Ectodermal cell (in vitro differentiated cells): Measurements from ENCODE around the gene NF2. TPM values are rescaled to one million over a fixed set of nuclear protein-coding genes. Genes with fewer than 3 reads are reported as not detected.
"Not testable (repeated sequence)": the region's sequence is repeated elsewhere in the genome, so short reads cannot be mapped to it uniquely, and the experiment has no call there.

Experiments used
- H3K27ac ChIP-seq: 2 replicates; pipeline ENCODE4 v1.7.0; 2013; ENCODE audit warnings: mild to moderate bottlenecking, low read depth, low read length; ENCODE audit not compliant: insufficient read depth, poor library complexity, severe bottlenecking
- H3K27me3 ChIP-seq: 2 replicates; pipeline ENCODE4 v1.7.0; 2013; ENCODE audit warnings: mild to moderate bottlenecking, low read length; ENCODE audit not compliant: insufficient read depth, control insufficient read depth, poor library complexity, severe bottlenecking
- H3K36me3 ChIP-seq: one replicate; pipeline ENCODE4 v1.7.0; 2013; ENCODE audit warnings: low read length; ENCODE audit not compliant: control insufficient read depth, insufficient read depth
- H3K4me1 ChIP-seq: one replicate; pipeline ENCODE4 v1.7.0; 2013; ENCODE audit warnings: low read length; ENCODE audit not compliant: control insufficient read depth, insufficient read depth
- H3K4me3 ChIP-seq: 2 replicates; pipeline ENCODE4 v1.7.0; 2013; ENCODE audit warnings: low read depth, low read length, control low read depth; ENCODE audit not compliant: insufficient read depth
- H3K9me3 ChIP-seq: 2 replicates; pipeline ENCODE4 v1.7.0; 2013; ENCODE audit warnings: mild to moderate bottlenecking, low read length, moderate library complexity; ENCODE audit not compliant: control insufficient read depth
- WGBS, 2 experiments: methylation state at CpG; one replicate each; pipeline ENCODE4 v1.1.7; 2013; ENCODE audit warnings: missing lambda C conversion rate in 2 of 2; 5-methylcytosine and 5-hydroxymethylcytosine counted together
- polyA plus RNA-seq, 4 experiments: library from polyadenylated mRNA; stranded (reverse); fragments of 50-300 nt; gene quantifications; one replicate each; pipeline ENCODE4 v1.2.3, GENCODE V29; 2013

Gene NF2
- polyA plus RNA-seq (2013, experiment 1 of 4): 29.2 TPM
- 26.2 TPM for polyA plus RNA-seq (2013, experiment 2 of 4)
- 16.1 TPM for polyA plus RNA-seq (2013, experiment 3 of 4)
- polyA plus RNA-seq (2013, experiment 4 of 4): 16.3 TPM

GRCh38 chr22:29603358-29604075 lies at the start of gene NF2:
Gene NF2 (plus strand): TSS chr22:29603633. CDS start chr22:29603999, 366 bp downstream.
- H3K4me1 ChIP-seq: peaks cover 5% of the 10 kb centered on the region
- peak within 1 kb of the TSS; percentile 67 for H3K27ac ChIP-seq
- H3K4me3 ChIP-seq: peak within 1 kb of the TSS; percentile 82
- 0% methylated on average over 74 of the region's 74 CpGs for WGBS, 2 experiments
- H3K36me3 ChIP-seq: no peaks in the 10 kb centered on the region
- H3K9me3 ChIP-seq: no peaks in the 10 kb centered on the region
- H3K27me3 ChIP-seq: no peaks in the 10 kb centered on the region

GRCh38 chr22:29555065-29555644 lies 48.3 kb upstream of the NF2 start:
- Histone ChIP-seq H3K4me3 (no peak overlapping the region), H3K4me1 (no peaks in the 10 kb centered on the region), H3K36me3 (peaks cover 24% of the 10 kb centered on the region), H3K27me3 (no peaks in the 10 kb centered on the region), H3K9me3 (no peaks in the 10 kb centered on the region), H3K27ac (no peak overlapping the region)
- 86 to 94% methylated on average over 4 of the region's 4 CpGs for WGBS, 2 experiments

- H3K27me3 ChIP-seq: no peaks in the 10 kb centered on the region
- no peak overlapping the region for H3K27ac ChIP-seq
- H3K4me1 ChIP-seq: no peaks in the 10 kb centered on the region
- no peak overlapping the region for H3K4me3 ChIP-seq
- H3K36me3 ChIP-seq: peaks cover 44% of the 10 kb centered on the region
- 92% methylated on average over 6 of the region's 6 CpGs for WGBS, 2 experiments
- no peaks in the 10 kb centered on the region for H3K9me3 ChIP-seq
Measured at GRCh38 chr22:29559030-29559429, 44.4 kb upstream of the NF2 start.

GRCh38 chr22:29559853-29560252 lies 43.6 kb upstream of the NF2 start:
- 95 to 98% methylated on average over 2 of the region's 2 CpGs for WGBS, 2 experiments
- H3K36me3 ChIP-seq: peaks cover 46% of the 10 kb centered on the region
- H3K4me1 ChIP-seq: no peaks in the 10 kb centered on the region
- no peaks in the 10 kb centered on the region for H3K9me3 ChIP-seq
- H3K27me3 ChIP-seq: no peaks in the 10 kb centered on the region
- H3K27ac ChIP-seq: no peak overlapping the region
- H3K4me3 ChIP-seq: no peak overlapping the region

- H3K9me3 ChIP-seq: no peaks in the 10 kb centered on the region
- H3K4me1 ChIP-seq: no peaks in the 10 kb centered on the region
- no peaks in the 10 kb centered on the region for H3K27me3 ChIP-seq
- H3K36me3 ChIP-seq: peaks cover 52% of the 10 kb centered on the region
- WGBS, 2 experiments: 87 to 93% methylated on average over 5 to 6 of the region's 6 CpGs
- H3K4me3 ChIP-seq: no peak overlapping the region
- H3K27ac ChIP-seq: no peak overlapping the region
Measured at GRCh38 chr22:29563652-29564460, 39.6 kb upstream of the NF2 start.

GRCh38 chr22:29566513-29566912 lies 36.9 kb upstream of the NF2 start:
- not testable (repeated sequence) for H3K4me1 ChIP-seq, H3K27ac ChIP-seq, H3K4me3 ChIP-seq, H3K9me3 ChIP-seq, H3K27me3 ChIP-seq
- WGBS, 2 experiments: 93 to 95% methylated on average over 7 of the region's 7 CpGs
- peaks cover 40% of the 10 kb centered on the region for H3K36me3 ChIP-seq

- Histone ChIP-seq H3K27me3 (no peaks in the 10 kb centered on the region), H3K4me3 (no peak overlapping the region), H3K4me1 (no peaks in the 10 kb centered on the region), H3K9me3 (no peaks in the 10 kb centered on the region), H3K27ac (no peak overlapping the region), H3K36me3 (peaks cover 32% of the 10 kb centered on the region)
- WGBS, 2 experiments: 86% methylated on average over 7 of the region's 7 CpGs
Measured at GRCh38 chr22:29567338-29567737, 36.1 kb upstream of the NF2 start.

- Histone ChIP-seq H3K9me3 (no peaks in the 10 kb centered on the region), H3K36me3 (peaks cover 29% of the 10 kb centered on the region), H3K27me3 (no peaks in the 10 kb centered on the region), H3K4me1 (no peaks in the 10 kb centered on the region), H3K4me3 (no peak overlapping the region), H3K27ac (no peak overlapping the region)
- 95% methylated on average over 7 of the region's 7 CpGs for WGBS, 2 experiments
Measured at GRCh38 chr22:29569011-29569678, 34.3 kb upstream of the NF2 start.

- WGBS, 2 experiments: 96 to 98% methylated on average over 7 of the region's 7 CpGs
- H3K27me3 ChIP-seq: no peaks in the 10 kb centered on the region
- H3K36me3 ChIP-seq: peaks cover 25% of the 10 kb centered on the region
- H3K9me3 ChIP-seq: no peaks in the 10 kb centered on the region
- no peak overlapping the region for H3K4me3 ChIP-seq
- no peaks in the 10 kb centered on the region for H3K4me1 ChIP-seq
- no peak overlapping the region for H3K27ac ChIP-seq
Measured at GRCh38 chr22:29570456-29570855, 33.0 kb upstream of the NF2 start.
